Stimulated activated naive CD8-positive, alpha-beta T cell treated with anti-CD3 and anti-CD28 coated beads, Interleukin-15, Interleukin-2, amounts not matched to agents 100 ng/mL and 50 ng/mL, for 24 hours (primary cell): ENCODE measurements around the gene ARHGAP25.
"Not testable (repeated sequence)": the region's sequence is repeated elsewhere in the genome, so short reads cannot be mapped to it uniquely, and the experiment has no call there.

Source experiments
- H3K27ac Mint-ChIP-seq: one replicate; pipeline ENCODE4 v1.8.0; 2021; ENCODE audit warnings: mild to moderate bottlenecking, mixed read lengths
- H3K27me3 Mint-ChIP-seq: one replicate; pipeline ENCODE4 v1.8.0; 2021; ENCODE audit warnings: mixed read lengths
- H3K36me3 Mint-ChIP-seq: one replicate; pipeline ENCODE4 v1.8.0; 2021; ENCODE audit warnings: low read depth, mixed read lengths
- H3K4me1 Mint-ChIP-seq: one replicate; pipeline ENCODE4 v1.8.0; 2021; ENCODE audit warnings: low read depth, mixed read lengths
- H3K4me3 Mint-ChIP-seq: one replicate; pipeline ENCODE4 v1.8.0; 2021; ENCODE audit warnings: mild to moderate bottlenecking, mixed read lengths
- H3K9me3 Mint-ChIP-seq: one replicate; pipeline ENCODE4 v1.8.0; 2021; ENCODE audit warnings: mixed read lengths

The ARHGAP25 gene

DNA sequence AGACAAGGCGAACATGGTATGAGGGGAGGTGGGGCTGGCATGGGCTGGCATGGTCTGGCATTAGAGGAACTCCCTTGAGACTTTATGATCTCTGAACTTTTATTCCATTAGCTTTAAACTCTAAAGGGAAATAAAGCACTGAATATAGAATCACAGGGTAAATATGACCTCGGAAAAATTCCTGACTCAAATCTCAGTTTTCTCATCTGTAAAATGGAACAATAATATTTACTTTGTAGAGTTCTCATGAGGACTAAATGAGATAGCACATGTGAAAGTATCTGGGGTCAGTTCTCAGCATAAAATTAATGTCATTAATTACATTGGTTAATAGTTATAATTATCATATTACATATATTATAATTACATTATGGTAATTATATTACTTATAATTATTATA, 65.9 kb downstream of the ARHGAP25 start:
- H3K4me1 Mint-ChIP-seq, result peaks cover 54% of the 10 kb centered on the region
- no peaks in the 10 kb centered on the region for H3K27me3 Mint-ChIP-seq
- H3K36me3 Mint-ChIP-seq, result peaks cover 55% of the 10 kb centered on the region
- H3K4me3 Mint-ChIP-seq, result no peak overlapping the region
- H3K27ac Mint-ChIP-seq, result no peak overlapping the region
- H3K9me3 Mint-ChIP-seq, result no peaks in the 10 kb centered on the region

DNA sequence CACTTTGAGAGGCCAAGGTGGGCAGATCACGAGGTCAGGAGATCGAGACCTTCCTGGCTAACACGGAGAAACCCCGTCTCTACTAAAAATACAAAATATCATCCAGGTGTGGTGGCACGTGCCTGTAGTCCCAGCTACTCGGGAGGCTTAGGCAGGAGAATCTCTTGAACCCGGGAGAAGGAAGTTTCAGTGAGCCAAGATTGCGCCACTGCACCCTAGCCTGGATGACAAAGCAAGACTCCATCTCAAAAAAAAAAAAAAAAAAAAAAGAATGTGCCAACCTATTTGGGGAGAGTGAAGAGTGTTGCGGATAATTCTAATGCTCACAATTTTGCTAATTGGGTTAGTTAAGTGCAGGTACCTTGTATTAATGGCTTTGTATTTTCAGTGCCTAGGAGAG, 67.5 kb downstream of the ARHGAP25 start:
- H3K27ac Mint-ChIP-seq, H3K27me3 Mint-ChIP-seq, H3K9me3 Mint-ChIP-seq, H3K4me3 Mint-ChIP-seq: not testable (repeated sequence)
- Mint-ChIP-seq H3K36me3 (peaks cover 52% of the 10 kb centered on the region), H3K4me1 (peaks cover 44% of the 10 kb centered on the region)

DNA sequence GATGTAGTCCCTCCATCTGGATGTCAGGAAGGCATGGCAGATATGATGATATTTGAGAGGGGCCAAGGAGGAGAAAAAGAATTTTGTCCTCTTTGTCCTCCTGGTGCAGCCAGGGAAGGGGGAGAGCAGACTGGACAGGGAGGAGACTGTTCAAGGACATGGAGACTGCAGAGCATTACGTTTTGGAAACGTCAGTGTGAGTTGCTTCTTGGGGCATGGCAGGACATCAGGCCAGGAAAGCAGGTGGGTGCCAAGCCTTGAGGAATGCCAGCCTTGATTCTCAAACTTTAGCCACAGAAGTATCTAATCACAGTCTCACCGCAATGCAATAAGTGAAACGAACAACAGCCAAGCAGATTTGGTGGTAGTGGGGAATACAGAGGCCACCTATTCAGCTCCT, 70.4 kb downstream of the ARHGAP25 start:
- peaks cover 46% of the 10 kb centered on the region for H3K4me1 Mint-ChIP-seq
- no peaks in the 10 kb centered on the region for H3K9me3 Mint-ChIP-seq
- H3K4me3 Mint-ChIP-seq, result no peak overlapping the region
- peak overlapping the region; percentile 63 for H3K27ac Mint-ChIP-seq
- H3K27me3 Mint-ChIP-seq, result no peaks in the 10 kb centered on the region
- peaks cover 54% of the 10 kb centered on the region for H3K36me3 Mint-ChIP-seq

DNA sequence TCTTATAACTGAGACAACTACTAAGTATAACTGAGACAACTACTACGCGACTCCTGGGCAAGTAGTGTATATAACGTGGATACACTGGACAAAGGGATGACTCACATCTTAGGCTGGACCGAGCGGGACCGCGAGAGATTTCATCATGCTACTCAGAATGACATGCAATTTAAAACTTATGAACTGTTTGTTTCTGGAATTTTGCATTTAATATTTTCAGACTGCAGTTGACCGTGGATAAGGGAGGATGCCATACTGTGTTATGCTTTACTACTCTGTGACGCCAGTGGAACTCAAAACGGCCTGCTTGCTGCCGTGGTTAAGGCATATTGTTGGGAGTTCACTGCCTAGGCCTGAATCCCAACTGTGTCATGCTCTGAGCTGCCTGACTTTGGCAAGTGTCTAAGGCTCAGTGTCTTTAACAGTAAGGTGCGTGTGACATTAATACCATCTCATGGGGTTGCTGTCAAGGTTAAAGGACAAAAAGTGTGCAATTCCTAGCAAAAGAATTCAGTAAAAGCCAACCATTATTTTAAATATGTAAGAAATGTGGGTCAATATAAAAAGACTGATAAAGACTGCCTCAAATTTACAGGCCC, 72.0 kb downstream of the ARHGAP25 start:
- H3K27ac Mint-ChIP-seq, result no peak overlapping the region
- peaks cover 43% of the 10 kb centered on the region for H3K4me1 Mint-ChIP-seq
- no peaks in the 10 kb centered on the region for H3K9me3 Mint-ChIP-seq
- H3K36me3 Mint-ChIP-seq, result peaks cover 57% of the 10 kb centered on the region
- H3K4me3 Mint-ChIP-seq, result no peak overlapping the region
- no peaks in the 10 kb centered on the region for H3K27me3 Mint-ChIP-seq

DNA sequence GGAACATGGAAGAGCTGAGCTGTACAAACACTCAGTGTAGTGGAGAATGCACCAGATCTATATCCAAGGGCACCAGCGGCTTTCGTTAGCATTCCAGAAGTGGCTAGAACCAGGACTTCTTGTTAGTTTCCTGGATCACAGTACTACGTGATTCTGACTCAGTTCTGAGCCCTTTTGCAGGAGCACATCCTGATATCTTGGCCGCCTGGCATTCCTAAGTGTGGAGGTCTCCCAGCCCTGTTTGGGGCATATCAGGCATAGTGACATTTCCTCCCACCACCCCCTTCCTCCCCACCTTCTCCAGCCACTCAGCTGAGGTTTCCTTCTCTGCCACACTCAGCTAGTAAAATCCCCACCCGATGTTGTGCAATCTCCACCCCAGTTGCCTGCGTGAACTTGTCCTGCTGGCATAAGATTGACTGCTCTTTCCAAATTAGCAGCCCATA, 73.2 kb downstream of the ARHGAP25 start:
- peaks cover 43% of the 10 kb centered on the region for H3K4me1 Mint-ChIP-seq
- no peak overlapping the region for H3K4me3 Mint-ChIP-seq
- H3K27ac Mint-ChIP-seq, result peak overlapping the region; percentile 73
- no peaks in the 10 kb centered on the region for H3K9me3 Mint-ChIP-seq
- H3K27me3 Mint-ChIP-seq, result no peaks in the 10 kb centered on the region
- H3K36me3 Mint-ChIP-seq, result peaks cover 65% of the 10 kb centered on the region

DNA sequence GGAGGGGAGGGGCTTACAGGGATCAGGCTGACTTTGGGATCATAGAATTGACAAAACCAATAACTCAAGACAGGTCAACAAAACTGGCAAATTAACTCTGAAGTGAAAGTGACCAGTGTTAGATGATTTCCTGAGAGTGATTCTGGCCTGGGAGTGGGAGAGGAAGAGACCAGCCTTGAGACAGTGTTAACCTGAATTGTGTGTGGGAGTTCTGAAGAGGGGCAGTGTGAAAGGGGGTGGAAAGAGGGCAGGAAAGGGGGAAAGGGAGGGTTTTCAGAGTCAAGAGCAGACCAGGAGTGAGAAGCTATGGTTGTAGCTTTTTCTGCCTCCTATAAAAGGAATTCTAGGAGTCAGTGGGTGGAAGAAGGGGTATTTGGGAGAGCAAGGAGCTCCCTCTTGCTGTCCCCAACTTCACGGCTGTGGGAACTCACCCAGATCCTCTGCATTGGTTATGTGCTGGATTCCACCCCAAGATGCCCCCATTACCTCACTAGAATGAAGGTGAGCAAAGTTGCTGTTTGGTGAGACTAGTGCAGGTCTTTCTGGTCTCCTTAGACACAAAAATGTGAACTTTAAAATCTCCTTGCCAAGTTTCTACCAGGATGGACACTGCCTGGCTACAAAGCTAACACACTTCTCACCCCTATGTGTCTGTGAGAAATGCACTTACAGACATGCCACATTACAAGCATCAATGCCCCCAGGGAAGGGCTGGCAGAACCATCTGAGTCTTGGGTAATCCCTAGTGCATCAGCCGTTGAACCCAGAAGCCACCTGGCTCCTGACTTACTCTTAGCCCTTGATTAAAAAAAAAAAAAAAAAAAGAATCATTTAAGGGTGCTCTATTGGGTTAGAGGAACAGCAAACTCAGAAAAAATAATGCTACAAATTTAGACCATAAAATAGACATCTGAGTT, 75.0 kb downstream of the ARHGAP25 start:
- Mint-ChIP-seq H3K9me3 (no peaks in the 10 kb centered on the region), H3K36me3 (peaks cover 79% of the 10 kb centered on the region), H3K27me3 (no peaks in the 10 kb centered on the region), H3K4me3 (no peak overlapping the region), H3K4me1 (peaks cover 43% of the 10 kb centered on the region), H3K27ac (peak overlapping the region; percentile 84)

DNA sequence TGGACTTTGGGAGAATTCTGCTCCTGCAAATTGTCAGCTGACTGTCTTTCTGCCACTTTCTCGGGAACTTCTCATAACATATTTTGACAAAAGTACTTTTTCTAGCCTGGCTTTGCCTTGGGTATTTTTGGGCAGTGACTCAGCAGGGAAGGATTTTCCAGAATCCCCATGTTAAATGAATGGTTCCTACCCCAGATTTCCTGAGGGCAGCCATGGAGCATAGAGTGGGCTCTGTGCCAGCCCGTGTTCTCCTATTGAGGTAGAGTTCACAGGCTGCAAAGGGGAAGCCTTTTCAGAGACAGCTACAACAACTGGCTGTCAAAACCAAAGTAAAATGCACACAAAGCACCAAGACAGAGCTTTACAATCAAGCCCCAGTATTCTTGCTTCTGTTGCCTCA, 76.8 kb downstream of the ARHGAP25 start:
- Mint-ChIP-seq H3K4me1 (peaks cover 38% of the 10 kb centered on the region), H3K27ac (peak overlapping the region; percentile 78), H3K9me3 (no peaks in the 10 kb centered on the region), H3K4me3 (no peak overlapping the region), H3K27me3 (no peaks in the 10 kb centered on the region), H3K36me3 (peaks cover 93% of the 10 kb centered on the region)

DNA sequence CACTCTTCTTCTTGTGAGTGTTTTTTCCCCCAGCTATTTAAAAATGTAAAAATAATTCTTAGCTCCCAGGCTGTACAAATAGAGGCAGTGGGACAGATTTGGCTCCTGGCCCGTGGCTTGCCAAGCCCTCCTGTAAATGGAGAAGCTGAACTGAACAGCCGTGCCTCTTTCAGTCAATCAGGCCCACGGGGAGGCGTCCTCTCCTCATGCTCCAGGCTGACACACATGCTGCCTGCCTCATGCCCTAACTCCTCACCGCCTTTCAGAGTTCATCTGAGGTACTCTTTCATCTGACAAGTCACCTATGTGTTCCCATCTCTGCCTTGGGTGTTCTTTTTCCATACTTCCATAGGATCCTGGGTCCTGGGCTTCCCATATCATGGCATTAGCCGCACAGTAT, 77.6 kb downstream of the ARHGAP25 start:
- Mint-ChIP-seq H3K27ac (peak overlapping the region; percentile 78), H3K27me3 (no peaks in the 10 kb centered on the region), H3K9me3 (no peaks in the 10 kb centered on the region), H3K36me3 (peaks cover 89% of the 10 kb centered on the region), H3K4me1 (peaks cover 34% of the 10 kb centered on the region), H3K4me3 (no peak overlapping the region)

DNA sequence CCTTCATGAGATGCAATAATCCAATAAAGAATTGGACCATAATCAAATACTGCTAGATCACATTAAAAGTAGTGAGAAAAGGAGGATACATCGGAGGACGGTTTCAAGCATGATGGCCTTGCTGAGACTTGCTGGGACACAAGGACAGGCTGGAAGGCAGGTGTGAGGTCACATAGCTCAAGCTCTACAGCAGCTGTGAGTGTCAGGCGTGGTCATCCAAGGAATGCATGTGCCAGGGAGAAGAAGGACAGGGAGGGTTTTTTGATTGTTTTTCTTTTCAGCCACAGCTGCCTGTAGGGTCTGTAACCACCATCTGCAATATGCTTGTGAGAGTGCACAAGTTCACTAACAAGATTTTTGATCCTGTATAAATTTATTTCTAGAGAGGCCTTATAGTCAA, 79.0 kb downstream of the ARHGAP25 start:
- Mint-ChIP-seq H3K36me3 (peaks cover 86% of the 10 kb centered on the region), H3K27ac (peak overlapping the region; percentile 60), H3K4me3 (no peak overlapping the region), H3K9me3 (no peaks in the 10 kb centered on the region), H3K27me3 (no peaks in the 10 kb centered on the region), H3K4me1 (peaks cover 20% of the 10 kb centered on the region)

DNA sequence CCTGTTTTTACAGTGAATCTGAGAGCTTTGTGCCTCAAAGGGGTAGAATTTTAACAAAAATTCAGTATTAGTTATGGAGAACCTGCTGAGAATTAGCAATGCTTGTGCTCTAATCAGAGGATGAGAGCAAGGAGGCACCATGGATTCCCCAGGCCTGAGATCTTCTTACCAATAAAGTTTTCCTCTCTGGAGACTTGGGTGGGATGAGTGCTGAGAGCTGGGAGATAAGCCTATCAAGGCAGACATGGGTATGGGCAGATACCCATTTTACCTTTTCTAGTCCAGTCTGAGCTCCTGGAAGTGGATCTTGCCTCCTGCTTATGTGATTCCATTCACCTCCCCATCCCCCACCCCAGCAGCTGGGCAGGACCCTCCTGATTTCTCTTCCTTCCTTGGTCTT, 82.7 kb downstream of the ARHGAP25 start:
- peaks cover 84% of the 10 kb centered on the region for H3K36me3 Mint-ChIP-seq
- peak overlapping the region; percentile 75 for H3K27ac Mint-ChIP-seq
- H3K9me3 Mint-ChIP-seq, result no peaks in the 10 kb centered on the region
- H3K27me3 Mint-ChIP-seq, result no peaks in the 10 kb centered on the region
- H3K4me1 Mint-ChIP-seq, result no peaks in the 10 kb centered on the region
- no peak overlapping the region for H3K4me3 Mint-ChIP-seq

DNA sequence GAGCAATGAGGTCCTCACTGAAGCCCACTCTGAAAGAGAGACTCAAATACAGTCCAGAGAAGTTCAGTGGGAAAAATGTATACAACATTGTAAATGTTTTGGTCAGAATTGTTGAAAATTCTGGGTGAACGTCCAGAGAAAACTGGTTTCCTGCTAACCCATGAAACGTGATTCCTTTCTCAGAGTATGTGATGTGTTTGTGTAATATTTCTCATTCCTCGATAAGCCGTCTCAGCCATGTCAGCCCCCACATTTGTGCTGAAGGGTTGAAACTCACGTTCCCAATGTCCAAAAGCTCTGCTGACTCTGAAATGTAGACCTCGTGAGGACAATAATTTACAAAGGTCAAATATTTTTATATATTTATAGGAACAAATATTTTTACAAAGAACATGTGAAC, 84.9 kb downstream of the ARHGAP25 start:
- Mint-ChIP-seq H3K36me3 (peaks cover 87% of the 10 kb centered on the region), H3K4me3 (no peak overlapping the region), H3K27ac (no peak overlapping the region), H3K27me3 (no peaks in the 10 kb centered on the region), H3K4me1 (no peaks in the 10 kb centered on the region), H3K9me3 (no peaks in the 10 kb centered on the region)

DNA sequence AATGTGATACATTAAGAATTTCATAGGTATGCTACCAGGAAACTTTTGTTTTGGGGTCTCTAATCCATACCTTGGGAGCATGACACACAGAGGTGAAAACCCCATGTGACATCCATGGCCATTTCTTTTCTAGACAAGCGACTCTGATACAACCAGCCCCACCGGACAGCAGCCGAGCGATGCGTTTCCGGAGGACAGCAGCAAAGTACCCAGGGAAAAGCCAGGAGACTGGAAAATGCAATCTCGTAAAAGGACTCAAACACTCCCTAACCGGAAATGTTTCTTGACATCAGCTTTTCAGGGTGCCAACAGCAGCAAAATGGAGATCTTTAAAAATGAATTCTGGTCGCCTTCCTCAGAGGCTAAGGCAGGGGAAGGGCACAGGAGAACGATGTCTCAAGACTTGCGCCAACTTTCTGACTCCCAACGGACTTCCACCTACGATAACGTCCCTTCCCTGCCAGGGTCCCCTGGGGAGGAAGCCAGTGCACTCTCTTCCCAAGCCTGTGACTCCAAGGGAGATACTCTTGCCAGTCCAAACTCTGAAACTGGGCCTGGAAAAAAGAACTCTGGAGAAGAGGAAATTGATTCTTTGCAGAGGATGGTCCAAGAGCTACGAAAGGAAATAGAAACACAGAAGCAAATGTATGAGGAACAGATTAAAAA, 87.7 kb downstream of the ARHGAP25 start:
- Mint-ChIP-seq H3K4me3 (no peak overlapping the region), H3K27ac (peak overlapping the region; percentile 2), H3K9me3 (no peaks in the 10 kb centered on the region), H3K36me3 (peaks cover 88% of the 10 kb centered on the region), H3K4me1 (peaks cover 3% of the 10 kb centered on the region), H3K27me3 (no peaks in the 10 kb centered on the region)

DNA sequence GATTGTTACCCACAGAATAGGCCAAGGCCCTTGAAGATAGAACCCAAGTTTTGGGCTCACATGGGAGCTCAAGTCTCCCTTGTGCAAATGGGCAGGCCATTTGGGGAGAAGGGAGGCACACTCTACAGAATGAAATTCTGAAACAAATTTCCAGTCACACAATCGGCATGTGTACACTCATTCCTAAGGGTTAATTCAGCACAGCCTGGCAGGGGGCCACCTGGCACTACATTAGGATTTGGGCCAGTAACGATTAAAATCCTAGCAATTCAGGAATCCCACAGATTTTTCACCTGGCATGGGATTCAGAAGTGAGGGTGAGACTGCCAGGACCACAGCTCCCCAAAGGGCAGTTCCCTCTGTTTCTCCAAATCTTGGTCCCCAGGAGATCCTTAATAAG, 90.2 kb downstream of the ARHGAP25 start:
- Mint-ChIP-seq H3K4me3 (no peak overlapping the region), H3K4me1 (peaks cover 26% of the 10 kb centered on the region), H3K36me3 (peaks cover 78% of the 10 kb centered on the region), H3K27me3 (no peaks in the 10 kb centered on the region), H3K27ac (peak overlapping the region; percentile 47), H3K9me3 (no peaks in the 10 kb centered on the region)

DNA sequence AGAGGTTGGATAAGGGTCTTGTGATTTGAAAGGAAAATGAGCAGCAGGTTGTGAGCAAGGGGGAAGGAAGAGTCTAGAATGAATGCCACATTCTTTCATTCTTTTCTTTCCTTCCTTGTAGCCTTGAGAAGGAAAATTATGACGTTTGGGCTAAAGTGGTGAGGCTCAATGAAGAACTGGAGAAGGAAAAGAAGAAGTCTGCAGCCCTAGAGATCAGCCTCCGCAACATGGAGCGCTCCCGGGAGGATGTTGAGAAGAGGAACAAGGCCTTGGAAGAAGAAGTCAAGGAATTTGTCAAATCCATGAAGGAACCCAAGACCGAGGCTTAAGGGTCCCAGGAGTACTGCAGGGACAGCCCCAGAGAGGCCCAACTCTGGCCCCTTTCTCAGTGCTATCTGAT, 91.3 kb downstream of the ARHGAP25 start:
- H3K27me3 Mint-ChIP-seq, result no peaks in the 10 kb centered on the region
- H3K27ac Mint-ChIP-seq, result peak overlapping the region; percentile 43
- H3K36me3 Mint-ChIP-seq, result peaks cover 70% of the 10 kb centered on the region
- no peak overlapping the region for H3K4me3 Mint-ChIP-seq
- H3K4me1 Mint-ChIP-seq, result peaks cover 37% of the 10 kb centered on the region
- no peaks in the 10 kb centered on the region for H3K9me3 Mint-ChIP-seq

DNA sequence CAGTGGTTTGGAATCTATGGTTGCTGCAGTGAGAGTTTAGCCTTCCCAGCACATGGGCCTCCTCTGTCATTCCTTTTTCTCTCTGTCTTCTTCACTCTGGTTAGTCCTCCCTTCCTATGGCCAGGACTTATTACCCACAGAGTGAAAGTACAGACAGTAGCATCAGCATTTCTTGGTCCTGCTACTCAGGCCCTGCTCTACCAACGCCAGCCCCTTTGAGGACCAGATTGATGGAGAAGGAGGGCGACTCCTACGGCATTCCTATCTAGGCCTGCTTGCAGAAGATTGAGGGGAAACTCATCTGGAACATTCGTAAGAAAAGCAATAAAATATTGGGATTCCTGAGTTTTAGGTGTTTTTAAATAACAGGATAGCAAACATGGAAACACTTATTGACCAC, 93.1 kb downstream of the ARHGAP25 start:
- Mint-ChIP-seq H3K36me3 (peaks cover 55% of the 10 kb centered on the region), H3K4me3 (no peak overlapping the region), H3K4me1 (peaks cover 55% of the 10 kb centered on the region), H3K27me3 (no peaks in the 10 kb centered on the region), H3K27ac (no peak overlapping the region), H3K9me3 (no peaks in the 10 kb centered on the region)
